ENCODE results near the gene HRH4. TPM values are rescaled to one million over a fixed set of nuclear protein-coding genes. Genes with fewer than 3 reads are reported as not detected.

The HRH4 gene
- total RNA-seq, 2 donors from 2014 or later: 0.20 TPM; not detected in 1

GRCh38 chr18:24436939-24437338 lies 23.5 kb upstream of the HRH4 start:
- Histone ChIP-seq H3K9ac (ENCODE audit: extremely low read depth, low read length, poor library complexity, severe bottlenecking) (no peak overlapping the region), H3K4me1 (ENCODE audit: control insufficient read depth, insufficient read depth, low read length) (no peaks in the 10 kb centered on the region), H3K4me3 (ENCODE audit: low read length) (no peak overlapping the region), H3K27ac (ENCODE audit: low read depth, low read length) (no peak overlapping the region), H3K9me3 (ENCODE audit: control insufficient read depth, low read length) (no peaks in the 10 kb centered on the region), H3K36me3 (ENCODE audit: control insufficient read depth, insufficient read depth, low read length) (peaks cover 48% of the 10 kb centered on the region), H3K27me3 (ENCODE audit: control insufficient read depth, insufficient read depth, low read length, poor library complexity, severe bottlenecking) (no peaks in the 10 kb centered on the region)
- Mint-ChIP-seq H3K27me3 (ENCODE audit: insufficient read depth) (no peaks in the 10 kb centered on the region), H3K9me3 (no peaks in the 10 kb centered on the region), H3K36me3 (ENCODE audit: low read depth) (peaks cover 73% of the 10 kb centered on the region), H3K4me1 (no peaks in the 10 kb centered on the region), H3K4me3 (no peak overlapping the region), H3K27ac (no peak overlapping the region)
- DNase-seq: no peak
- TF ChIP-seq CTCF (conservative IDR thresholded peaks at IDR 0.05): no peak
- WGBS, 2 experiments (ENCODE audit: insufficient coverage in 1 of 2, insufficient read length in 1 of 2): 91 to 100% methylated on average over 1 of the region's 1 CpG

- no peaks in the 10 kb centered on the region for H3K4me1 ChIP-seq (ENCODE audit: control insufficient read depth, insufficient read depth, low read length)
- TF ChIP-seq CTCF (conservative IDR thresholded peaks at IDR 0.05): no peak
- H3K27ac Mint-ChIP-seq: no peak overlapping the region
These were observed 16.6 kb upstream of the HRH4 start for GRCh38 chr18:24443870-24444269.

GRCh38 chr18:24446453-24446852 lies 14.0 kb upstream of the HRH4 start:
- no peak overlapping the region for H3K4me3 ChIP-seq (ENCODE audit: low read length)
- Mint-ChIP-seq H3K4me1 (no peaks in the 10 kb centered on the region), H3K27me3 (ENCODE audit: insufficient read depth) (no peaks in the 10 kb centered on the region), H3K9me3 (no peaks in the 10 kb centered on the region), H3K27ac (no peak overlapping the region), H3K4me3 (no peak overlapping the region), H3K36me3 (ENCODE audit: low read depth) (peaks cover 48% of the 10 kb centered on the region)
- no peak overlapping the region for H3K9ac ChIP-seq (ENCODE audit: extremely low read depth, low read length, poor library complexity, severe bottlenecking)
- WGBS, 2 experiments (ENCODE audit: insufficient coverage in 1 of 2, insufficient read length in 1 of 2): 89% methylated on average over 1 of the region's 1 CpG; no CpG with 5 or more reads in 1 of the 2 experiments
- TF ChIP-seq CTCF (conservative IDR thresholded peaks at IDR 0.05): no peak
- no peak overlapping the region for H3K27ac ChIP-seq (ENCODE audit: low read depth, low read length)
- H3K36me3 ChIP-seq (ENCODE audit: control insufficient read depth, insufficient read depth, low read length): peaks cover 74% of the 10 kb centered on the region
- H3K27me3 ChIP-seq (ENCODE audit: control insufficient read depth, insufficient read depth, low read length, poor library complexity, severe bottlenecking): no peaks in the 10 kb centered on the region
- H3K4me1 ChIP-seq (ENCODE audit: control insufficient read depth, insufficient read depth, low read length): no peaks in the 10 kb centered on the region
- no peaks in the 10 kb centered on the region for H3K9me3 ChIP-seq (ENCODE audit: control insufficient read depth, low read length)
- DNase-seq: no peak

More at GRCh38 chr18:24443870-24444269, 16.6 kb upstream of the HRH4 start:
- Mint-ChIP-seq H3K9me3 (no peaks in the 10 kb centered on the region), H3K27me3 (ENCODE audit: insufficient read depth) (no peaks in the 10 kb centered on the region), H3K4me1 (no peaks in the 10 kb centered on the region), H3K36me3 (ENCODE audit: low read depth) (peaks cover 54% of the 10 kb centered on the region), H3K4me3 (no peak overlapping the region)
- Histone ChIP-seq H3K9me3 (ENCODE audit: control insufficient read depth, low read length) (no peaks in the 10 kb centered on the region), H3K4me3 (ENCODE audit: low read length) (no peak overlapping the region), H3K36me3 (ENCODE audit: control insufficient read depth, insufficient read depth, low read length) (peaks cover 73% of the 10 kb centered on the region), H3K27me3 (ENCODE audit: control insufficient read depth, insufficient read depth, low read length, poor library complexity, severe bottlenecking) (no peaks in the 10 kb centered on the region), H3K9ac (ENCODE audit: extremely low read depth, low read length, poor library complexity, severe bottlenecking) (no peak overlapping the region), H3K27ac (ENCODE audit: low read depth, low read length) (no peak overlapping the region)
- no peak for DNase-seq
- 88 to 100% methylated on average over 2 of the region's 2 CpGs for WGBS, 2 experiments (ENCODE audit: insufficient coverage in 1 of 2, insufficient read length in 1 of 2)

All from endodermal cell (in vitro differentiated cells).